Glomerular visceral epithelial cell (primary cell): ENCODE data around the gene GPR107.

Experiments used
- DNase-seq: peaks from one replicate; pipeline ENCODE4 v3.0.0-alpha.2; 2016; ENCODE audit errors: extremely low spot score

Gene GPR107

DNA sequence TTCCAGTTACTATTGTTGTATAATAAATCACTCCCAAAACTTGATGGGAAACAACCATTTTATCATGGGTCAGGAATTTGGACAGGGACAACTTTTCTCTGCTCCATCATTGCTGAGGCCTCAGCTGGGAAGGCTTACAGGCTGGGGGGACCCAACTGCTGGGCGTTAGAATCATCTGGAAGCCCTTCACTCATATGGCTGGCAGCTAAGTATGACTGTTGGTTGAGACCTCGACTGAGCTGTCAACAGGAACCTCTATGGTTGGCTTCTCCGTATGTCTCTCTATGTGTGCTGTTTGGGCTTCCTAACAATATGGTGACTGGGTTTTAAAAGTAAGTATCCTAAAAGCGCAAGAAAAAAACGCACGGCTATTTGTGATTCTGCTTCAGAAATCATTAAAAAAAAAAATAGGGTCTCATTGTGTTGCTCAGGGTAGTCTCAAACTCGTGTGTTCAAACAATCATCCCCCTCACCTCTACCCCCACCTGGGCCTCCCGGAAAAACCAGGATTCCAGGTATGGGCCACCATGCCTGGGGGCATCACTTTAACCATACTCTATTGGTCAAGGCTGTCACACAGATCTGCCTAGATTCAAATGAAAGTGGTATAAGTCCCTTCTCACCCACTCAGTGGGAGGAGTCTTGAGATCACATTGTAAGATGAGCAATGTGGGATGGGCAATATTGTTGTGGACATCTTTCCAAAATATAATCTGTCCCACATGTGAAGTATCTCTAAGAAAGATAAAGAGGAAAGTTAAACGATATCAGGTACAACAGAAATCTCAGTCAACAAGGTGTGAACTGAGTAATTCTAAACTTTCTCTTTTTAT, 26.0 kb upstream of the GPR107 start:
- DNase-seq = no peak

DNA sequence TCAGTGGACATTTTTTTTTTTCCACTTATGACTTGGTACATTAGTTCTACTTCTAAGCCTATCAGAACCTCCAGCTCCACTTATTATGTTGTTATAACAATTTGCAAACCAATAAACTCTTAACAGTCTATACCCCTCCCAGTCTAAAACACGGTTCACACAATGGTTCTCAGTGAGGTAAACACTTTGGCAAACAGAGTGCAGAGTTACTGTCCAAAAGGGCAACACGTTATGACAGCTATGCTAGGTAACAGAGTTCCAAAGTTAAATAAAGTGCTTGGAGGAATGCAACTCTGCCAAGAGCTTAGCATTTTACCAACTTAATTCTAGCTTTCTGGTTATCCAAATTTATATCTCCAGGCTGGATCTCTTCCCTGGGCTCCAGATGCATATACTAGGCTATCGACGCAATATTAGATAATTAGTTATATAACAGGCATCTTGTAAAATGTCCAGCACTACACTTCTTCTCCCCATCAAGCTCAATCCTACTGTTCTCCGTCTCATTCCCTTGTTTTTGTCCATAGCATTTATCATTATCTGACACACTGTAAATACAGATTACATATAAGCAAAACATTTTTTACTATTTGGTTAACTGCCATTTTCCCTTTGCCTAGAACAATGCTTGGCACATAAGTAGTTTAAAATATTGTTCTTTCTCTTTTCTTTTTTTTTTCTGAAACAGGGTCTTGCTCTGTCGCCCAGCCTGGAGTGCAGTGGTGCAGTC, 25.0 kb upstream of the GPR107 start:
- no peak for DNase-seq

DNA sequence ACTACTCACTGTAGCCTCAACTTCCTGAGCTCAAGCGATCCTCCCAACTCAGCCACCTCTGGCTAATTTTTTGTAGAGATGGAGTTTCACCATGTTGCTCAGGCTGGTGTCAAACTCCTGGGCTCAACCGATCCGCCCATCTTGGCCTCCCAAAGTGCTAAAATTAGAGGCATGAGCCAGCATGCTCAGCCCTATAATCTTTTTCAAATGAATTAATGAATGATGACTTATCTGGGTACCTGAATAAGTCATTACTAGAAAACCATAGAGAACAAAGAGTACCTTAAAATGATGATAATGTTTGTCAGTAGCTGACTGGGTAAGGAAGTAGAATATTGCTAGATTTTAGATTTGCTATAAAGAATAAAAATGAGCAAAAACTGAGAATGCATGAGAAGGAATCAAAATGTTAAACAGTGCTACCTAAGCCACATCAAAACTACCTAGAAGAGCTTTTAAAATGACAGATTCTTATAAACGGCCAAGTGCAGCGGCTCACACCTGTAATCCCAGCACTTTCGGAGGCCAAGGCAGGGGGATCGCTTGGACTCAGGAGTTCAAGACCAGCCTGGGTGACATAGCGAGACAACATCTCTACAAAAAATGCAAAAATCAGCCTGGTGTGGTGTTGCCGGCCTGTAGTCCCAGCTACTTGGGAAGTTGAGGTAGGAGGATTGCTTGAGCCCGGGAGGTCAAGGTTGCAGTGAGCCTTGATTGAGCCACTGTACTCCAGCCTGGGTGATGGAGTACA, 24.3 kb upstream of the GPR107 start:
- DNase-seq = no peak

DNA sequence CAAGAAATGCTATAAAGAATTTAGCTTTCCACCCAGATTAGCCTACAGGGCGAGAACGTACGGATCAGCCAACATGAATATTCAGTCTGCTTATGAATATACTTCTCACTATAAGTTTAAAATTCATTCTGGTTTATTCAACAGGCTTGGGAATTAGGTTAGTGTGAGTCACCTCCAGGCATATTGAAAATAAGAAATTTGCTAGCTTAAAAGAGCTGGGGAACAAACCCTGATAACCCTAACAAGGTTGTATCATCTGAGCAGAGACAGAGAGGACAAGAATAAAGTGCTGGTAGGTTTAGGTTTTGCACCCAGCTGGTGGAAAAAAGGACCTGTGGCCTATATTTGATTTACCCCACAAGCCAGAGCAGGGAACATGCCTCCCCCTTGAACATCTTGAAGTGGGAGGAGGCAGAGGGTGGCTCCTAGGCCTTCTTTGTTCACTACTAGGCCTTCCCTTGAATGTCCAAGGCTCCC, 23.0 kb upstream of the GPR107 start:
- no peak for DNase-seq

DNA sequence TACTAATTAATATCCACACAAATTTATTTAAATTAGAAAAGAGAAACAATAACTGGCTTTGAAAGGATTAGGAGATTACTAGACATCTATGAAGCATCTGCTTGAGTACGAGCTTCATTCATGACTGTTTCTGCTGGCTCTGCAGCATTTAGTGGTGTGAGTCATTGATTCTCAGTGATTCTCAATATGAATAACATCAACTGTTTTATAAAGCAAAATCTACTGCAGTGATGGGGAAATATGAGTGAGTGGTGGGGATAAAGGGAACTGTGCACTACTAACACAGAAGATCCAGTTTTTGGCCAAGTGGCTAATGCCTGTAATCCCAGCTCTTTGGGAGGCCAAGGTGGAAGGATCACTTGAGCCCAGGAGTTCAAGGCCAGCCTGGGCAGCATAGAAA, 19.1 kb upstream of the GPR107 start:
- DNase-seq = peak; percentile 26

DNA sequence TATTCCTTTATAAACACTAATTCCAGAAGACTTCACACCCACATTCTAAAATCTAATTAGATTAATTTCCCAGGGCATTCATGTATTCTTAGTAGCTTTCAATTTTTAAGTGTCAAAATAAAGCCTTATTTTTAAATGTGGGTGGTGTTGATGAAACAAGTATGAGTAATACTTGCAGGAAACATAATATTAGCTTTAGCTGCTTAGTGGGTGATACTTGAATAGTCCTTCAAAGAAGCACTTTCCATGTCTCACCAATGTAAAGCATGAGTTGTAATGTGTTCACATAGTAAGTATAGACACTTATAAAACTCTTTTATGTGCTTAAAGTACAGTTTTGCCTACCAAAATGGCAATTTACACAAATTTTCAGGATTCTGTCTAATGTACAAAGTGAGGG, 17.6 kb upstream of the GPR107 start:
- DNase-seq = no peak

DNA sequence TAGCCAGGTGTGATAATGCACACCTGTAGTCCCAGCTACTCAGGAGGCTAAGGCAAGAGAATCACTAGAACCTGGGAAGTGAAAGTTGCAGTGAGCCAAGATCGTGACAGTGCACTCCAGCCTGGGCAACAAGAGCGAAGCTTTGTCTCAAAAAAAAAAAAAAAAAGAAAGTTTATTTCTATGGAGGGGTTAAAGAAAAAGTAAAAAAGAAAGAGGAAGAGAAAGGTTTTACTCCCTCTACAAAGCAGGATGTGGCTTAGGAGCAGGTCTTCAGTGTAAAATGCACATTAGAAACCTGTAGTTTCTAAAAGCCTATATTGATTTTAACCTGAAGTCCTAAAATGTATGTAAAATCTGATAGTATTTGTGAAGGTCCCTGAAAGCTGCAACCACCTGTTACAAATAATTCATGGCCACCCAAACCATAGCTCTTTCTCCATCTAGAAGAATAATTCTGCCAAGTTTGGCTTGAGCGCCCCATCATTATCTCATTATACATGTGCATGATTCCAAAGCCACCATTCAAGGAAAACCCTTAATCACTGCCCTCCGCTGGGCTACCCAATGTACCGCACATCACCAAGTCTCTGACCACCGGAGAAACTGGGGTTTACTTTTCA, 14.1 kb upstream of the GPR107 start:
- peak; percentile 16 for DNase-seq

DNA sequence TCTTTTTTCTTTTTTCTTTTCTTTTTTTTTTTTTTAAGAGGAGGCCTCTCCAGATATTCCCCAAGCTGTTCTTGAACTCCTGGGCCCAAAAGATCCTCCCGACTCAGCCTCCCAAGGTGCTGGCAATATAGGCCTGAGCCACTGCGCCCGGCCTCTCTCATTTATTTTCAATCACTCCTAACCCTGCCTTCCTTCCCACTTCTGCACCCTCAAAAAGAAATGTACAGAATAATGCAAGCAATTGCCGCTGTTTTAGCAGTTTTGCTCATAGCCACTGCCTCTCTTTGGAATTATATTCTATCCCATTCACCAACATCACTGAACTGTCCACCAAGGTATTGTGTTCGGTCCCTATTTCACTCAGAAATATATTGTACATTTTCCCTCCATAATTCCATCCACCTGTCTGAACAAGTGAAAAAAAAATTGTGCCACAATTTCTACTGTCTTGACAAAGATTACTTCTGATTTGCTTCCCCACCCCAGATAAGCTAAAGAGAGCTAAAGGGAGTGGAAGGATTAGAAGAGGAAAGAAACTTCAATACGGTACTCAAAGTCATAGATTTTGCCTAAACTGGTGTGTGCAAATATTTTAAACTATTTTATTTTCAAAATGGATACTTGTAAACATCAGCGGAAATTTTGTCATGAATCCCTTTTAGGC, 12.6 kb upstream of the GPR107 start:
- DNase-seq = no peak

DNA sequence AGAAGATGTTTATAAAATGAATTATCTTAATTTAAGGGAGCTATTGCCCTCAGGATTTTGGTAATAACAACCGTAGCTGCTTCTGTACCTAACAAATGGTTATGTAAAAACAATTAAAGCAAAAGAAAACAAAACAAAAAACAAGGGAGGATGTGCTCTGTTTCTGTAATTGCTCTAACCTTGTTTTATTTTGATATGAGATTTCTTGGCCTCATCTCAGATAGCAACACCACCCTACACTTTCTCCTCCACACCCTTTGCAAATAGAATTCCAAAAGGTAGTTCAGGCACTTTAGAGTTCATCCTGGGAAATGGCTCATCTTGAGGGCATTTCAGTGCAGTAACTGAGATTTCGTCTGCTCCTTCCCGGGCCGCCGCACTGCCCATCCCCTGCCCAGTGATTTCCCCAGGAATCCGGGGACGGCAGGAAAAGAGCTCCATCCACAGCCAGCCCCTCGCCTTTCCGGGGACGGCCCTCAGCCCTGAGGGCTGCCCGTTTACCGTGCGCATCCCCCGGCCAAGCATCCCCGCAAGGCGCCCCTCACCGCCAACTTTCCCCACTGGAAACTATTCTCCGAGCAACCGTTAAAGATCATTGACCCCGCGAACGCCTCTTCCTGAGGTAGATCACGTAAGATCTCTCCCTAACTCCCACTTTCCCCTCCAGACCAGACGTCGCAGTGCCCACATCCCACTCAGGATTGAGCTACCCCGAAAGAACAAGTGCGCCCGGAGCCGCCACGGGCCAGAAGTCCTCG, 11.9 kb upstream of the GPR107 start:
- DNase-seq = peak; percentile 41

DNA sequence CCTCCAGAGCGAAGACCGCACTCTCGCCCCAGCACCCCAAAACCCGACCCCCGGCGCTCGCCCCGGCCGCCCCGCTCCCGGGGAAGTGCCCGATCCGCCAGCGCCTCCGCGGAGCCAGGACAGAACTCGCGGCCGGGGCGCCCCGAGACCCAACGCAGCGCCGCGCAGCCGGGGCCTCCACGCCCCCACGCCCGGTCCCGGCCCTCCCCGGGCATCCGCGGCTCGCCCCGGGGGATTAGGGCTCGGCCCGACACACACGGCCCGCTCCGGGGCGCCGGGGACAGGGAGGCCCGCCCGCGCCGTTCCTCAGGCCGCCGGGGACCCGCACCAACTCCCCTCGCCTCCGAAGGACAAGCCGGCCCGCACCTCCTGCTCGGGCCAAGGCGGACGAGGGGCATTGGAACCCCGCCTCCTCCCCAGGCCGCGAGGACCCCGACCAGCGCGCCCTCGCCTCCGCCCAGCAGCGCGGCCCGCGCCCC, 11.3 kb upstream of the GPR107 start:
- DNase-seq = peak; percentile 30

DNA sequence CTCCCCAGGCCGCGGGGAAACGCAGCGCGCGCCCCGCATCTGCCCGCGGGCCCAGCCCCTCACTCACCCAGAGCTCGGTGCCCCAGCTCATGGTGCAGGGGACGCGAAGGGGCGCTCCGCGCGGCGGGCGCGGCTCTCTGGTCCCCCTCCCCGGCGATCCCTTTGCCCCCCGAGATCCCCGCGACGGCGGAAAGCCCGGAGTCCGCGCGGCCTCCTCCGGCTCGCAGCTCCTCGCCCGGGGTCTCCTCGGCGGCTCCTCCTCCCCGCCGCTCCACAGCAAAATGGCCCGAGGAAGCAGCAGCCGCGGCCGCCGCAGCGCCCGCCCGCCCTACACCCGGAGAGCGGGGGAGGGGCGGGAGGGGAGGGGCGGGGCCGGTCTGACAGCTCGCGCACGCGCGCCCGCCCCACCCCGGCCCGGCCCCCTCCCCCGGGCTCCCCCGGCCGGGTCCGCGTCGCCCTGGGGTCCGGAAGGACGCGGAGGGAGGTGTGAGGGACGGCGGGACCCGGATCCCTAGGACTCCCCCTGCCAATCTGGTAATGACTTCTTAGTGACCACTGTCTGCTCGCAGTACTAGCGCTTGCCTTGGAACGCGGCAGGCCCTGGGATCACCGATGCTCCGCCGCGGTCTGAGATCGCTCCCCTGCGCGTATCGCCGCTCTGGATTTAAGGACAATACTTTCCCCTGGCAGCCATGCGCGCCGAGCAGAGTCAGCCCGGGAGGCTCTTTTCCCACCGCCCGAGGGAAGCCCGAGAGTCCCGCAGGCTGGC, 10.6 kb upstream of the GPR107 start, which contains the start of gene FNBP1:
TSS of gene FNBP1 (minus strand) at position 305 of the 769 bp plus-strand sequence. CDS start at position 91, 214 bp downstream.
- peak; percentile 83 for DNase-seq

DNA sequence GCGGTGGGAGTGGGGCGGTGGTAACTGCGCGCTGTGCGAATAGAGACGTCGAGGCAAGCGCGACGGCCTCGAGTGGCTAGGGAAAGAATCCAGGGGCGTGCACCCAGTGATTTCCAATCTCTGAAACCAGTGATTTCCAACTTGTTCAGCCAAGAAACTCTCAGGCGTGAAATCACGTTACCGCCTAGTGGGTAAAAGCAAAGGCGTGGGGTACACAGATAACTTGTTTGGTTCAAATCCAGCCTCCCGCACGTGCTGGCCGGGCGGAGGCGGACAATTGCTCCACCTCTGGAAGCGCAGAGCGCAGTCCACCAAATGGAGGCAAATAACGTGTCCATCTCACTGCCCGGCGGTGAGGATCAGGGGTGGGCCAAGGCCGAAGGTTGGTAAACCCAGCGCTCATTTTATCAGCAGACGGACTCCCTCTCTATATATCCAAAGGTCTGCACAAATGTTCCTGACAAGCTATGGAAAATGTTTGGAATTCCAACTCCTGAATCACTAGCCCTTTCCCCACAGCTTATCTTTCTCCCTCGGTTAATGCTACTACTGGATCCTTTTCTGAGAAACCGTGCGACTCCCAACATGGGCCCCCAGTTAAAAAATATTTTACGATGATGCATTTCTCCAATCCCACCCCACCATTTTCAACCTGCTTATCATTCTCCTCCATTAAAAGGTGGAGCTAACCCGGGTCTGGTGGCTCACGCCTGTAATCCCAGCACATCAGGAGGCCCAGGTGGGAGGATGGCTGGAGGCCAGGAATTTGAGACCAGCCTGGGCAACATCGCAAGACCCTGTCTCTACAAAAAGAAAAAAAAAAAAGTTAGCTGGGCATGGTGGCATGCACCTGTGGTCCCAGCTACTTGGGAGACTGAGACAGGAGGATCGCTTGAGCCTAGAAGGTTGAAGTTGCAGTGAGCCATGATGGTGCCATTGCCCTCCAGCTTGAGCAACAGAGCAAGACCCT, 9.8 kb upstream of the GPR107 start:
- DNase-seq = no peak

DNA sequence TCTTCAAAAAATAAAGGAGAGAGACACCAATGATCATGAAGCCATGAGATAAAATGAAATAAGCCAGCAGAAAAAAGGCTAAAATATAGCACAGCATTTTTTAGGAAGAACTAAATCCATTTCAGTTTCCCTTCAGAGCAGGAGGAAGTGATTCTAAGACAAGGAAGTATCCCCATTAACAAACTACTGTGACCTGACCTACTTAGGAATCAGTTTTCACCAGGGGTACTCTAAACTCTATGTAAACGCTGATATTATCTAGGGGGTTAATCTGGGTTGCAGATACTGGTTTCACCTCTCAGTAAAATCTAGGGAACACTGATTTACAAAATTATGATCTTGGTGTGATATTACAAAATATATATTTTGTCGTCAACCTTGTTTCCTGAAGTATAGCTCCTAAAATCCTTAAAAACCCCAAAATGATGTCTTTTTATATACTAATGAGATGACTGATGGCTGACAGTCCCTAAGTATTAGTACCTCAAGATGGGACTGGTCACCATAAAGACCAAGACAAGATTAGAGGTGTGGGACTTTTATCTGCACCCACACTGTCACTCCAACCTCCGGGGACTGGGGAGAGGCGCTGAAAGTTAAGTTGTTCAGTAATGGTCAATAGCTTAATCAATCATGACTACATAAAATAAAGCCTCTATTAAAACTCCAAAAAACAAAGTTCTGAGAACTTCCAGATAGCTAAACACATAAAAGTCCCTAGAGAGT, 7.8 kb upstream of the GPR107 start:
- no peak for DNase-seq

DNA sequence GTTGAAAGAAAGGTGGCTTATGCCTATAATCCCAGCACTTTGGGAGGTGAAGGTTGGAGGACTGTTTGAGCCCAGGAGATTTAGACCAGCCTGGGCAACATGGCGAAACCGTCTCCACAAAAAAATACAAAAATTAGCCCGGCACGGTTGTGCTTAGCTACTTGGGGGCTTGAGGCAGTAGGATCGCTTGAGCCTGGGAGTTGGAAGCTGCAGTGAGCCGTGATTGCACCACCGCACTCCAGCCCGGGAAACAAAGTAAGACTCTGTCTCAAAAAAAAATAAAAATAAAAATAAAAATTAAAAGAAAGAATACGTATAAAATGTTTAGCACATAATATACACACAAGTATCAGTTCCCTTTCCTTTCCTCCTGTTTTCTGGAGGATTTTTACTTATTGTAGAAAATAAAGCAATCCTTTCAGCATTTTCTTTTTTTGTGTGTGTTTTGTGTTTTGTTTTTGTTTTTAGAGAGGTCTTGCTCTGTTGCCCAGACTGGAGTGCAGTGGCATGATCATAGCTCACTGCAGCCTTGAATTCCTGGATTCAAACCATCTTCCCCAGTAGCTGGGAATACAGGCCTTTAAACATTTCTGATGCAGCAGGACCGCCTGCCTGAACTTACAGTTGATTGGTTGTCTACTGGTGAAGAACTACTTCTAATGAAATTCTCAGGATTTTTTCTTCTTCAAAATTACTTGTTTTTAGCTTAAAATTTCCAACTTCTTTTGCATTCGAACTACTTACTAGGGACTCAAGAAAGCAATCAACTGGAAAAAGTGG, 4.1 kb upstream of the GPR107 start:
- DNase-seq = no peak

DNA sequence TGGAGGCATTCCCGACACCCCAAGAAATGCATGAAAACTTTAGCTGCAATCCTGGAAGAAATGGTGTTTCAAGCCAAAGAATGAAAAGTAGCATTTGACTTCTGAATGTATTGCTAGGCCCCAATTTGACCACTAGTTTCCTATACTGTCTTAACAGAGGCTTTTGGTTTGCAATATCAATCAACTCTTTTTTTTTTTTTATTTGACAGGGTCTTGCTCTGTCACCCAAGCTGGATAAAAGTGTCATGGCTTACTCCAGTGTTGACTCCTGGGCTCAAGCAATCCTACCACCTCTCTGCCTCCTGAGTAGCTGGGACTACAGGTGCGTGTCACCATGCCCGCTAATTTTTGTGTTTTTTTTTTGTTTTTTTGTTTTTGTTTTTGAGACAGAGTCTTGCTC, 3.2 kb upstream of the GPR107 start:
- no peak for DNase-seq

DNA sequence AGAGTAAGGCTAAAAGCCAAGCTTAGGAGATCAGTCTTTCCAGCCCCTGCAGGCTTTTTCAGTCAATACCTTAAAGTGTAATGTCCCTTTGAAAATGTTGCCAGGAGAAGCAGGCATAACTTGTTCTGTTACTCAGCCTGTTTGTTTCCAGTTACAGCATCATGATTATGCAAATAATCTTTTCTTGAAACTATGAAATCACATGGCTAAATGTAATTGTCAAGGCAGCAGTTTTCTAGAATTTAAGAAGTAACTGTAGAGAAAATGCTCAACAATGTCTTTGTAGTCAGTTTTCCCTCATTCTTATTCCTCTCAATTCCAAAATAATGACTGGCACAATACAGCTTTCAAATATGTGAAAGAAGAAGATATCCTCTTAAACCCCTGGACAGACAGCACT, 1.9 kb upstream of the GPR107 start:
- no peak for DNase-seq

DNA sequence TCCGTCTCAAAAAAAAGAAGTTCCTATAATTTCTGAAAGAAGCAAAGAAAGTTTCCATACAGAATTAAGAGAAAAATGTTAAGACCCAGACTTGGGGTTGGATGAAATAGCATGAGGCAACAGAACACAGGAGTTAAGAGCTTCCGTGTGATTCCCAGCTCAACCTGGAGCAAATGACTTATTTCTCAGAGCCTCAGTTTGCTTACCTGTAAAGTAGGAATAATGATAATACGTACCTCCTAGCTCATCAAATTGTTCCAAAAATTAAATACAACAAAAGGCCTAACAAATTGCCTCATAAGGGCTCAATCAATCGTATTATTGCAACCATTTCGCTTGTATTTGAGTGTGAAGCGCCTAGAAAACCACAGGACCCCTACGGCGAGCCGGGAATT, 600 bp upstream of the GPR107 start:
- no peak for DNase-seq
